Liver (tissue), 9 donors: Measurements from ENCODE around the gene OLFML2B. TPM values are rescaled to one million over a fixed set of nuclear protein-coding genes. Genes with fewer than 3 reads are reported as not detected.

Experiments
- DNase-seq: peaks from one replicate; pipeline ENCODE4 v3.0.0-alpha.2; 2017; ENCODE audit warnings: low spot score
- H3K27ac ChIP-seq, 2 donors: one replicate each; pipeline ENCODE4 v1.7.0; 2013; ENCODE audit warnings: inconsistent platforms in 2 of 2, low read length in 2 of 2, control low read depth in 1 of 2, low read depth in 1 of 2, mild to moderate bottlenecking in 1 of 2
- H3K27me3 ChIP-seq, 4 donors: one replicate each; pipeline versions ENCODE4 v1.6.1 to v1.7.0; 2013; ENCODE audit warnings: low read length in 3 of 4, inconsistent platforms in 1 of 4, mild to moderate bottlenecking in 1 of 4, moderate library complexity in 1 of 4; ENCODE audit not compliant: control insufficient read depth in 4 of 4, insufficient read depth in 4 of 4
- H3K36me3 ChIP-seq, 4 donors: one replicate each; pipeline versions ENCODE4 v1.6.1 to v1.7.0; 2013; ENCODE audit warnings: low read length in 3 of 4, mild to moderate bottlenecking in 3 of 4, low read depth in 1 of 4, moderate library complexity in 1 of 4; ENCODE audit not compliant: control insufficient read depth in 4 of 4, insufficient read depth in 3 of 4
- H3K4me1 ChIP-seq, 4 donors: one replicate each; pipeline versions ENCODE4 v1.6.1 to v1.7.0; 2013; ENCODE audit warnings: low read length in 3 of 4, mild to moderate bottlenecking in 3 of 4, moderate library complexity in 1 of 4; ENCODE audit not compliant: control insufficient read depth in 4 of 4, insufficient read depth in 4 of 4
- H3K4me3 ChIP-seq, 3 donors: one replicate each; pipeline versions ENCODE4 v1.6.1 to v1.7.0; 2013; ENCODE audit warnings: low read length in 3 of 3, control low read depth in 1 of 3, low read depth in 1 of 3, mild to moderate bottlenecking in 1 of 3
- H3K9ac ChIP-seq, 2 donors: one replicate each; pipeline ENCODE4 v1.7.0; 2013; ENCODE audit warnings: low read length in 2 of 2, mild to moderate bottlenecking in 2 of 2, moderate library complexity in 2 of 2, control low read depth in 1 of 2, low read depth in 1 of 2
- H3K9me3 ChIP-seq, 4 donors: one replicate each; pipeline versions ENCODE4 v1.6.1 to v1.7.0; 2013; ENCODE audit warnings: low read length in 3 of 4; ENCODE audit not compliant: control insufficient read depth in 4 of 4
- ATF3 ChIP-seq: IDR thresholded peaks from 2 replicates; pipeline ENCODE4 v1.6.1; 2016; ENCODE audit warnings: antibody characterized with exemption
- CTCF ChIP-seq: fragments of 150-350 bp; IDR thresholded peaks from 2 replicates; pipeline ENCODE4 v1.5.1; 2017; ENCODE audit warnings: improper control_type of control experiment, low read depth, low read length; ENCODE audit not compliant: missing input control
- EGR1 ChIP-seq, 2 donors: IDR thresholded peaks; 2 replicates each; pipeline ENCODE4 v1.6.1; 2016 to 2018; ENCODE audit warnings: antibody characterized with exemption in 2 of 2, low read depth in 2 of 2
- FOXA1 ChIP-seq: IDR thresholded peaks from 2 replicates; pipeline ENCODE4 v1.6.1; 2016; ENCODE audit warnings: antibody characterized with exemption
- FOXA2 ChIP-seq: IDR thresholded peaks from 2 replicates; pipeline ENCODE4 v1.6.1; 2016; ENCODE audit warnings: antibody characterized with exemption
- GABPA ChIP-seq, 2 donors: IDR thresholded peaks in 1 of 2; conservative IDR thresholded peaks in 1 of 2; 2 replicates each; pipeline ENCODE4 v1.6.1; 2016; ENCODE audit warnings: antibody characterized with exemption in 2 of 2, mild to moderate bottlenecking in 1 of 2, moderate library complexity in 1 of 2
- HNF4A ChIP-seq, 2 donors: conservative IDR thresholded peaks; 2 replicates each; pipeline ENCODE4 v1.6.1; 2016; ENCODE audit warnings: antibody characterized with exemption in 2 of 2, mild to moderate bottlenecking in 2 of 2
- HNF4G ChIP-seq: IDR thresholded peaks from 2 replicates; pipeline ENCODE4 v1.6.1; 2016; ENCODE audit warnings: antibody characterized with exemption
- JUND ChIP-seq, 2 donors: IDR thresholded peaks; 2 replicates each; pipeline ENCODE4 v1.6.1; 2016; ENCODE audit warnings: antibody characterized with exemption in 2 of 2
- MAX ChIP-seq: IDR thresholded peaks from 2 replicates; pipeline ENCODE4 v1.6.1; 2016; ENCODE audit warnings: antibody characterized with exemption
- NR2F2 ChIP-seq: IDR thresholded peaks from 2 replicates; pipeline ENCODE4 v1.6.1; 2016; ENCODE audit warnings: antibody characterized with exemption
- RAD21 ChIP-seq, 2 donors: IDR thresholded peaks; 2 replicates each; pipeline ENCODE4 v1.6.1; 2016; ENCODE audit warnings: antibody characterized with exemption in 2 of 2, mild to moderate bottlenecking in 2 of 2
- REST ChIP-seq: IDR thresholded peaks from 2 replicates; pipeline ENCODE4 v1.6.1; 2016; ENCODE audit warnings: antibody characterized with exemption, mild to moderate bottlenecking
- RXRA ChIP-seq, 2 donors: IDR thresholded peaks; 2 replicates each; pipeline ENCODE4 v1.6.1; 2017 to 2018; ENCODE audit warnings: antibody characterized with exemption in 2 of 2, mild to moderate bottlenecking in 1 of 2
- SP1 ChIP-seq: IDR thresholded peaks from 2 replicates; pipeline ENCODE4 v1.6.1; 2018; ENCODE audit warnings: antibody characterized with exemption, mild to moderate bottlenecking
- TAF1 ChIP-seq: conservative IDR thresholded peaks from 2 replicates; pipeline ENCODE4 v1.6.1; 2016; ENCODE audit warnings: antibody characterized with exemption, mild to moderate bottlenecking
- YY1 ChIP-seq: IDR thresholded peaks from 2 replicates; pipeline ENCODE4 v1.6.1; 2016; ENCODE audit warnings: antibody characterized with exemption, mild to moderate bottlenecking
- ZBTB33 ChIP-seq: IDR thresholded peaks from 2 replicates; pipeline ENCODE4 v1.6.1; 2016; ENCODE audit warnings: antibody characterized with exemption
- WGBS: extraction: QIAGEN DNeasy Blood & Tissue Kit; methylation state at CpG from one replicate; pipeline ENCODE4 v1.1.7; 2013; 5-methylcytosine and 5-hydroxymethylcytosine counted together
- polyA plus RNA-seq, 2 donors: library from polyadenylated mRNA; stranded (reverse) in 1 of 2; unstranded in 1 of 2; fragments of 200-250 nt in 1 of 2; fragments of >200 nt in 1 of 2; fragmentation: Nextera tagmentation in 1 of 2; extraction: Ambion mirVana in 1 of 2; gene quantifications; one replicate each; pipeline versions ENCODE4 v1.2.1 to v1.2.3, GENCODE V29; 2013 to 2015
- total RNA-seq, 2 donors: library from RNA; depleted of rRNA; stranded (reverse); fragments of >200 nt; gene quantifications; one replicate each; pipeline ENCODE4 v1.2.3, GENCODE V29; 2014
- donor health status: healthy.
- donor health status: healthy.
- donor health status: healthy.
- donor health status: healthy.
- donor health status: healthy.

Gene OLFML2B
- total and polyA plus RNA-seq, 4 donors = 0.54 to 0.84 (median 0.74) TPM

GRCh38 chr1:162040657-162041056 is 17.0 kb upstream of the OLFML2B start:
- no peaks in the 10 kb centered on the region for H3K9me3 ChIP-seq
- no peaks in the 10 kb centered on the region for H3K27me3 ChIP-seq
- H3K4me3 ChIP-seq = no peak overlapping the region
- no peaks in the 10 kb centered on the region for H3K36me3 ChIP-seq
- no peaks in the 10 kb centered on the region for H3K4me1 ChIP-seq
- TF ChIP-seq YY1 = no peak
- no peak for TF ChIP-seq HNF4G
- TF ChIP-seq RAD21 (IDR thresholded peaks at IDR 0.05) = peak in 1 of 2 donors; percentile 28
- peak; percentile 9 for TF ChIP-seq CTCF
- no peak for DNase-seq
- no peak overlapping the region for H3K9ac ChIP-seq
- no peak overlapping the region for H3K27ac ChIP-seq

- H3K27me3 ChIP-seq = no peaks in the 10 kb centered on the region
- H3K4me1 ChIP-seq = no peaks in the 10 kb centered on the region
- 73% methylated on average over 4 of the region's 4 CpGs for WGBS
- H3K9ac ChIP-seq = no peak overlapping the region
- no peak overlapping the region for H3K4me3 ChIP-seq
- no peaks in the 10 kb centered on the region for H3K36me3 ChIP-seq
- no peak overlapping the region for H3K27ac ChIP-seq
- TF ChIP-seq JUND (IDR thresholded peaks at IDR 0.05) = no peak
- TF ChIP-seq RXRA (IDR thresholded peaks at IDR 0.05) = no peak
- TF ChIP-seq HNF4G = no peak
- no peak for TF ChIP-seq MAX
- TF ChIP-seq SP1 = no peak
- no peak for TF ChIP-seq RAD21 (IDR thresholded peaks at IDR 0.05)
- TF ChIP-seq GABPA (IDR thresholded peaks at IDR 0.05 in 1 of 2, conservative IDR thresholded peaks at IDR 0.05 in 1 of 2) = no peak
- no peak for TF ChIP-seq HNF4A (conservative IDR thresholded peaks at IDR 0.05)
- TF ChIP-seq REST = no peak
- no peak for TF ChIP-seq YY1
- TF ChIP-seq TAF1 = no peak
- TF ChIP-seq FOXA2 = no peak
- TF ChIP-seq ATF3 = no peak
- TF ChIP-seq FOXA1 = no peak
- TF ChIP-seq ZBTB33 = no peak
- TF ChIP-seq NR2F2 = no peak
- TF ChIP-seq EGR1 (IDR thresholded peaks at IDR 0.05; ENCODE audit: low read depth in 2 of 2) = no peak
- DNase-seq = no peak
- H3K9me3 ChIP-seq = no peaks in the 10 kb centered on the region
These were observed 16.3 kb upstream of the OLFML2B start for GRCh38 chr1:162040001-162040400.
